Activated T-helper 1 cell treated with anti-CD3 and anti-CD28 coated beads, Interleukin-12 subunit alpha, Interleukin-12 subunit beta, Interleukin-2, Interleukin-4 antibody, amounts not matched to agents 30 ng/mL and 10 ng/mL and 1 ng/mL, durations not matched to agents 14 hours and 24 hours and 36 hours (primary cell): Measurements from ENCODE around the gene RPGRIP1L. TPM values are rescaled to one million over a fixed set of nuclear protein-coding genes. Genes with fewer than 3 reads are reported as not detected.
"Not testable (repeated sequence)": the region's sequence is repeated elsewhere in the genome, so short reads cannot be mapped to it uniquely, and the experiment has no call there.

Experiments
- DNase-seq: peaks from one replicate; pipeline ENCODE4 v3.0.0; 2021; ENCODE audit warnings: low spot score
- H3K27ac Mint-ChIP-seq: one replicate; pipeline ENCODE4 v1.8.0; 2021; ENCODE audit warnings: mild to moderate bottlenecking, mixed read lengths
- H3K27me3 Mint-ChIP-seq: one replicate; pipeline ENCODE4 v1.8.0; 2022; ENCODE audit warnings: mild to moderate bottlenecking, moderate library complexity, mixed read lengths; ENCODE audit not compliant: insufficient read depth
- H3K36me3 Mint-ChIP-seq: one replicate; pipeline ENCODE4 v1.8.0; 2021; ENCODE audit warnings: low read depth, mixed read lengths
- H3K4me1 Mint-ChIP-seq: one replicate; pipeline ENCODE4 v1.8.0; 2021; ENCODE audit warnings: low read depth, mixed read lengths
- H3K4me3 Mint-ChIP-seq: one replicate; pipeline ENCODE4 v1.8.0; 2021; ENCODE audit warnings: mild to moderate bottlenecking, moderate library complexity, mixed read lengths
- H3K9me3 Mint-ChIP-seq: one replicate; pipeline ENCODE4 v1.8.0; 2021; ENCODE audit warnings: mixed read lengths
- intact Hi-C: fragments of 100-400 bp; cut with micrococcal nuclease; formaldehyde crosslinking; loops from one replicate; pipeline ENCODE4 v1.15.1; 2024
- total RNA-seq: library from RNA; stranded (reverse); gene quantifications from 2 replicates; pipeline ENCODE4 v1.2.3, GENCODE V29; 2022

The RPGRIP1L gene
- total RNA-seq, 1 donor from 2014 or later = 10.9 TPM

GRCh38 chr16:53704445-53704813 is 770 bp upstream of the RPGRIP1L start:
- Mint-ChIP-seq H3K4me1 (peaks cover 36% of the 10 kb centered on the region), H3K27ac (peak overlapping the region; percentile 91), H3K27me3 (no peaks in the 10 kb centered on the region), H3K4me3 (peak overlapping the region; percentile 96), H3K36me3 (peaks cover 5% of the 10 kb centered on the region), H3K9me3 (no peaks in the 10 kb centered on the region)
- intact Hi-C loops = loop anchor here (1.0 to 5.0 kb wide), 10 partner anchors 40 to 1225 kb away; partner anchors contain the start of genes AKTIP and RBL2
- no peak for DNase-seq

- peaks cover 11% of the 10 kb centered on the region for H3K36me3 Mint-ChIP-seq
- H3K27ac Mint-ChIP-seq, intact Hi-C loops, H3K4me3 Mint-ChIP-seq, DNase-seq, H3K4me1 Mint-ChIP-seq, H3K9me3 Mint-ChIP-seq, H3K27me3 Mint-ChIP-seq: not testable (repeated sequence)
These were observed 5.4 kb downstream of the RPGRIP1L start for GRCh38 chr16:53698271-53698670.

DNA sequence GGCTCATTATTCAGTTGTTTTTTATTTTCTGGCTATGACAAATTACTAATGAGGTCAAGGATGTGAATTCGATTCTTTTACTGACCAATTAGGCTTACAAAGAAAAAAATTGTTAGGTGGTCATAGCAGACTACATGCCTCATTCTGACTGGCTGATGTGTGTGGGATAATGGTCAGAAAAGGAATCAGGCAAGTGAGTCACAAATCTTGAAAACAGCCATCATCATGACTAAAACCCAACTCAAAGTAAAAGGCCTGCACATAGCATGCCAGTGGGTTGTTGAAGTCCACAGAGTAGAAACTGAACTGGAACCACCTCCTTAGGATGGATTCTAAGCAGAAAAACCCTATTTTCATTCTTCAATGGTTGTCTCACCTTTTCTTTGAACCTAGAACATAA is 8.6 kb downstream of the RPGRIP1L start:
- intact Hi-C loops = no loop called here
- Mint-ChIP-seq H3K27ac (no peak overlapping the region), H3K36me3 (peaks cover 13% of the 10 kb centered on the region), H3K4me1 (no peaks in the 10 kb centered on the region), H3K9me3 (no peaks in the 10 kb centered on the region), H3K4me3 (no peak overlapping the region), H3K27me3 (no peaks in the 10 kb centered on the region)
- no peak for DNase-seq

GRCh38 chr16:53693320-53693719 is 10.3 kb downstream of the RPGRIP1L start:
- Mint-ChIP-seq H3K9me3 (no peaks in the 10 kb centered on the region), H3K4me3 (no peak overlapping the region), H3K36me3 (peaks cover 11% of the 10 kb centered on the region), H3K4me1 (no peaks in the 10 kb centered on the region), H3K27me3 (no peaks in the 10 kb centered on the region), H3K27ac (no peak overlapping the region)
- intact Hi-C loops = no loop called here
- no peak for DNase-seq

DNA sequence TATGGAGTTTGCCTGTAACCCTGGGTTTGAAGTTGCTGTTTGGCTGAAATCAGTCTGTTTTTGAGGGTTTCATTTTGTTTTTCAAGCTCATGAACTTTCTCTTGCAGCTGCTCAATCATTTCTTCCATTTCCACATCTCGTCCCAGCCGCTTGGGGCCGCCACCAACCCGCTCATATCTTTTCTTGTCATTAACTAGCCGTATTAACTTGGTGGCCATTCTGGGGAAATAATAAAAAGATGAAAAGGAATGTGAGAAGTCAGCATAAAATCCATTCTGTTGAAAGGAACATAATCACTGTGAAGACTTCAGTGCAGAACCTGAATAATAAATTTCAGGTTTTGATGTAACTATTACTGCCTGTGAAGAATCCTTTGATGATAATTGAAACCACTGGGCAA is 11.5 kb downstream of the RPGRIP1L start:
- H3K4me1 Mint-ChIP-seq = no peaks in the 10 kb centered on the region
- H3K36me3 Mint-ChIP-seq = peaks cover 11% of the 10 kb centered on the region
- intact Hi-C loops = no loop called here
- H3K27ac Mint-ChIP-seq = no peak overlapping the region
- H3K9me3 Mint-ChIP-seq = no peaks in the 10 kb centered on the region
- DNase-seq = no peak
- H3K4me3 Mint-ChIP-seq = no peak overlapping the region
- no peaks in the 10 kb centered on the region for H3K27me3 Mint-ChIP-seq

- H3K4me3 Mint-ChIP-seq = no peak overlapping the region
- intact Hi-C loops = no loop called here
- H3K9me3 Mint-ChIP-seq = no peaks in the 10 kb centered on the region
- no peaks in the 10 kb centered on the region for H3K4me1 Mint-ChIP-seq
- H3K36me3 Mint-ChIP-seq = peaks cover 8% of the 10 kb centered on the region
- no peaks in the 10 kb centered on the region for H3K27me3 Mint-ChIP-seq
- no peak for DNase-seq
- H3K27ac Mint-ChIP-seq = no peak overlapping the region
These were observed 12.9 kb downstream of the RPGRIP1L start for GRCh38 chr16:53690771-53691170.

- Mint-ChIP-seq H3K4me3 (no peak overlapping the region), H3K27me3 (no peaks in the 10 kb centered on the region), H3K27ac (no peak overlapping the region), H3K36me3 (peaks cover 10% of the 10 kb centered on the region), H3K4me1 (no peaks in the 10 kb centered on the region), H3K9me3 (peaks cover 9% of the 10 kb centered on the region)
- no peak for DNase-seq
- intact Hi-C loops = no loop called here
These were observed 14.0 kb downstream of the RPGRIP1L start for GRCh38 chr16:53689636-53690035.

DNA sequence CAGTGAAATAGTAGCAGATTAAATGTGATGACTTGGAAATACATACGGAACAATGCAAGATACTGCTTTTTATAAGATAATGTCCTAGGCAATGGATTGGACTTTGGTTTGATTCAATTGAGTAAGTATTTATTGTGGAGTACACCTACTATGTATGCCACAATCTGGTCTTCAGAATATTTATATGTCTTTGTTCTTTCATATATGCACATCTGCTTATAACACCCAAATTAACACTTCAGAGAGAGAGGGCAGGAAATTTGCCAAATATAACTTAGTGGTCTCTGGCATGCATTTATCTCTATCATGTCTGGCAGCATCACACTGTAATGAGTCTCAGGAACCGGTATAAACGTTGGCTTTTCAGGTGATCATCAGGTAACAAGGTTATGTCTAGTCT is 16.9 kb downstream of the RPGRIP1L start:
- Mint-ChIP-seq H3K4me1 (no peaks in the 10 kb centered on the region), H3K9me3 (peaks cover 9% of the 10 kb centered on the region), H3K27ac (no peak overlapping the region), H3K4me3 (no peak overlapping the region), H3K27me3 (no peaks in the 10 kb centered on the region), H3K36me3 (peaks cover 12% of the 10 kb centered on the region)
- no peak for DNase-seq
- intact Hi-C loops = no loop called here

DNA sequence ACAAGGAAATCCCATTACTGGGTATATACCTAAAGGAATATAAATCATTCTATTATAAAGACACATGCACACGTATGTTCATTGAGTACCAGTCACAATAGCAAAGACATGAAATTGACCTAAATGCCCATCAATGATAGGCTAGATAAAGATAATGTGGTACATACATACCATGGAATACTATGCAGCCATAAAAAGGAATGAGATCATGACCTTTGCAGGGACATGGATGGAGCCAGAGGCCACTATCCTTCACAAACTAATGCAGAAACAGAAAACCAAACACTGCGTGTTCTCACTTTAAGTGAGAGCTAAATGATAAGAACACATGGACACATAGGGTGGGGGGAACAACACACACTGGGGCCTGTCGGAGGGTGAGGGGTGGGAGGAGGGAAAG is 18.3 kb downstream of the RPGRIP1L start:
- H3K4me1 Mint-ChIP-seq, H3K4me3 Mint-ChIP-seq, H3K27me3 Mint-ChIP-seq, H3K9me3 Mint-ChIP-seq, intact Hi-C loops, H3K27ac Mint-ChIP-seq, DNase-seq: not testable (repeated sequence)
- peaks cover 14% of the 10 kb centered on the region for H3K36me3 Mint-ChIP-seq

- H3K4me1 Mint-ChIP-seq = no peaks in the 10 kb centered on the region
- H3K27ac Mint-ChIP-seq = no peak overlapping the region
- H3K9me3 Mint-ChIP-seq = peaks cover 9% of the 10 kb centered on the region
- intact Hi-C loops = no loop called here
- H3K36me3 Mint-ChIP-seq = peaks cover 14% of the 10 kb centered on the region
- no peaks in the 10 kb centered on the region for H3K27me3 Mint-ChIP-seq
- H3K4me3 Mint-ChIP-seq = no peak overlapping the region
- no peak for DNase-seq
These were observed 22.3 kb downstream of the RPGRIP1L start for GRCh38 chr16:53681354-53681753.

- Mint-ChIP-seq H3K36me3 (peaks cover 14% of the 10 kb centered on the region), H3K9me3 (peaks cover 9% of the 10 kb centered on the region), H3K4me3 (no peak overlapping the region), H3K4me1 (no peaks in the 10 kb centered on the region), H3K27me3 (no peaks in the 10 kb centered on the region), H3K27ac (no peak overlapping the region)
- intact Hi-C loops = no loop called here
- DNase-seq = no peak
These were observed 22.9 kb downstream of the RPGRIP1L start for GRCh38 chr16:53680756-53681155.

GRCh38 chr16:53678756-53679343 is 24.8 kb downstream of the RPGRIP1L start:
- no peak for DNase-seq
- no peak overlapping the region for H3K4me3 Mint-ChIP-seq
- H3K9me3 Mint-ChIP-seq = no peaks in the 10 kb centered on the region
- no peaks in the 10 kb centered on the region for H3K27me3 Mint-ChIP-seq
- H3K36me3 Mint-ChIP-seq = peaks cover 5% of the 10 kb centered on the region
- intact Hi-C loops = no loop called here
- H3K27ac Mint-ChIP-seq = no peak overlapping the region
- H3K4me1 Mint-ChIP-seq = no peaks in the 10 kb centered on the region

DNA sequence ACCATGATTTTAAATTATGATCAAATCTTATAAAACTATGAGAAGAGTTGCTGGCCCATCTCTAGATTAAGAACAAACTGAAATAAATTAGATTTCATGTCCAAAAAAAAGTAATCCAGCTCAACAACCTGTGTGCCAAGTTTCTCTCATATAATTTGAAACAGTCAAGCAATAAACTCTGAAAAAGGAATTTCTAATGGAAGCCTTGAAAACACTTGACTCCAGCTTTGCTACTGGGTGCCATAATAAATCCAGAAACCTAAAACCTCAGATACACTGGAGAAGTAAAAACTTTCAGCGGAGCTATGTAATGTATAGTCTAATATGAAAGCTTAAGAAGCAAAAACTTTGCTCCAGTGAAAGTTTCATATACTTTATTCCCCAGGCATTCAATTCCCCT is 25.5 kb downstream of the RPGRIP1L start:
- peaks cover 1% of the 10 kb centered on the region for H3K36me3 Mint-ChIP-seq
- H3K9me3 Mint-ChIP-seq = no peaks in the 10 kb centered on the region
- H3K27me3 Mint-ChIP-seq = no peaks in the 10 kb centered on the region
- no peaks in the 10 kb centered on the region for H3K4me1 Mint-ChIP-seq
- no peak overlapping the region for H3K4me3 Mint-ChIP-seq
- intact Hi-C loops = no loop called here
- DNase-seq = no peak
- no peak overlapping the region for H3K27ac Mint-ChIP-seq

DNA sequence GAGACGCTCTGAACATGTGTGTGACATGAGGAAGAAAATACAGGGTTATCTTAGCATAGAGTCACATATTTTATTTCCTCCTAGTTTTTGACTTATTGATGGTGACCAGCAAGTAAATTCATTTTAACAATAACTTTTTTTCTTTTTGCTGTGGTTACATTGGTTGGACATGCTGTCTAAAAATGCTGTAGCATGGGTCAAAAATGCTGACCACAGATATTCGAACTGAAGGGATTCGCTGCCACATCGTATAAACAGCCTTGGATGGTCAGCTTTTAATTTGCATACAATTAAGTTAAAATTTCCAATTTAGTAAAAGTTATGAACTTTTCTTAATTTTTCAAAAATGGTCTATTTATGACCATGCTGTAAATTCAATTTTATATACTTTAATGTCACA is 30.5 kb downstream of the RPGRIP1L start:
- no peaks in the 10 kb centered on the region for H3K4me1 Mint-ChIP-seq
- H3K4me3 Mint-ChIP-seq = no peak overlapping the region
- H3K27ac Mint-ChIP-seq = no peak overlapping the region
- no peaks in the 10 kb centered on the region for H3K9me3 Mint-ChIP-seq
- intact Hi-C loops = no loop called here
- no peaks in the 10 kb centered on the region for H3K36me3 Mint-ChIP-seq
- DNase-seq = no peak
- H3K27me3 Mint-ChIP-seq = no peaks in the 10 kb centered on the region
